GM19468 (cell line): ENCODE measurements around the gene GGA1.
"Not testable (repeated sequence)": the region's sequence is repeated elsewhere in the genome, so short reads cannot be mapped to it uniquely, and the experiment has no call there.

Experiments used
- ATAC-seq: cut with Tn5 transposase; IDR thresholded peaks from one replicate; pipeline ENCODE4 v1.9.1; 2021; ENCODE audit warnings: mild to moderate bottlenecking, moderate library complexity, moderate number of reproducible peaks; ENCODE audit not compliant: unreplicated experiment; ENCODE audit errors: extremely low read depth

GGA1 gene

DNA sequence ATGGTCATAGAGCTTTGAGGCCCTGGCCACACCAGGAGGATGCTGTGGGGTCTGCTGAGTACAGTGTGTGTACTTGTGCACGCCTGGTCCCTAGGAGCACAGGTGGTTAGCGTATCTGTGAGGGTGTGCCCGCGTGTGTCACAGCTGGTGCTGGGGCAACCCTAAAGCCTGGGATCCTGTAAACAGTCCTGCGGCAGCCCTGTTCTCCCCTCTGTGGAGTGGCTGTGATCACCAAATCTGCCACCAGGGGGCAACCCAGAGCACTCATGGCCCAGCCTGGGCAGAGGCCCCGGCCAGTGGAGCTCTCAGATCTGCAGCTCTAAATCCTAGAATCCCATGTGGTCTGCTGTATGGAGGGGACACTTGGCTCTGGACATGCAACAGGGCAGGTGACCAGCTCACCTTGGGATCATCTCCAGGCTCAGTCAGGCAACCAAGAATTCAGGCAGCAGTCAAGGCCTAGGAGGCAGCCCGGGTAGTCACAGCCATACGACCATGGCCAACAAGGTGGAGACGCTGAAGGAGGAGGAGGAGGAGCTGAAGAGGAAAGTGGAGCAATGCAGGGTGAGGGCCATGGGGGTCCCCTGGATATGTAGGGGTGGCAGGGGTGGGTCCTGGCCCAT lies 34.7 kb downstream of the GGA1 start:
- ATAC-seq, result no peak

DNA sequence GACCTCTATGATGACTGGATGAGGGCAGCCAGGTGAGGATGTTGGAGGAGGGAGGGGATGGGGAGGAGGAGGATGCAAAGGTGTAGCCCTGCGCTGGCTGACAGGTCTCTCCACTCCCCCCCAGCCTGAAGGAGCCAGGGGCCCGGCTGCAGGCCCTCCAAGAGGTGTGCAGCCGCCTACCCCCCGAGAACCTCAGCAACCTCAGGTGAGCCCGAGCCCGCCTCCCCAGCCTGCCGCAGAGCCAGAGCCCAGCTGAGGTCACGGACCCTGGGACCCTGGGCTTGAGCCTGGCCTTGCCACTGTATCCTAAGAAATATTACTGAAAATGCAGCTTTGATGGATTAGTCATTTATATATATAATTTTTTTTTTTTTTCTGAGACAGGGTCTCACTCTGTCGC lies 38.7 kb downstream of the GGA1 start:
- no peak for ATAC-seq

DNA sequence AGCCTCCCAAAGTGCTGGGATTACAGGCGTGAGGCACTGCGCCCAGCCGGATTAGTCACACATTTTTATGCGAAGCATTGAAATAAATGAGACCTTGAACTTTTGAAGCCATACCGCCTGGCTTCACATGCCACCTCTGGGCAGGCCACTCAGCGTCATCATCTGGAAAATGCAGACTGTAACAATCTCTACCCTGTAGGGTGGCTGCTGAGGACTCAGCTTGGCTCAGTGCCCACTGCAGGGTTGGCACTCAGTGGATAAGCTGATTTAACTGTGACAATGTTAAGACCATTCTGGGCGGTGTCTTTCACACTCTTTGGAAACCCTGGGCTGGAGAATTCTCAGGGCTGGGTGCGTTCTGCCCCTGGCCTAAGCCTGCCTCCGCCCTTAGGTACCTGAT lies 39.3 kb downstream of the GGA1 start:
- no peak for ATAC-seq

DNA sequence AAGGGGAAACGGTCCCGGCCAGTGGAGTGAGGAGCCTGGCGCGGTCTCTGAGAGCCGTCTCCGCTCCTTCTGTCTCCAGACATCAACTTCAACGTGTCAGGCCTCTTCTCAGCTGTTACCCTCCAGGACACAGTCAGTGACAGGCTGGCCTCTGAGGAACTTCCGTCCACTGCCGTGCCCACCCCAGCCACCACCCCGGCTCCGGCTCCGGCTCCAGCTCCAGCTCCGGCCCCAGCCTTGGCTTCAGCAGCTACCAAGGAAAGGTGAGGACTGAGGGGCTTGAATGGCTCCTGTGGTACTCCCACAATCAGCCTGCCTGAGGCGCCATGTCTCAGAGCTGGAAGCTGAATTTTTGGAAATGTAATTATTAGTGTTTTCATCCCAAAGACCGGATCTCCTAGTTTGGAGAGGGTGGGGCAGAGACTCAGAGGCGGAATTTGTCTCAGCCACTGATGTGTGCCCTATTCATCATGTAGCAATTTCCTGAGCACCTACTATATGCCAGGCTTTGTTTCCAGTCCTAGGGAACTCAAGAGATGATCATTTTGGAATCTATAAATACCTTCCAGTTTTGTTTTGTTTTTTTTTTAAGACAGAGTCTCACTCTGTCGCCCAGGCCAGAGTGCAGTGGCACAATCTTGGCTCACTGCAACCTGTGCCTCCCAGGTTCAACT lies 42.0 kb downstream of the GGA1 start:
- ATAC-seq, result no peak

DNA sequence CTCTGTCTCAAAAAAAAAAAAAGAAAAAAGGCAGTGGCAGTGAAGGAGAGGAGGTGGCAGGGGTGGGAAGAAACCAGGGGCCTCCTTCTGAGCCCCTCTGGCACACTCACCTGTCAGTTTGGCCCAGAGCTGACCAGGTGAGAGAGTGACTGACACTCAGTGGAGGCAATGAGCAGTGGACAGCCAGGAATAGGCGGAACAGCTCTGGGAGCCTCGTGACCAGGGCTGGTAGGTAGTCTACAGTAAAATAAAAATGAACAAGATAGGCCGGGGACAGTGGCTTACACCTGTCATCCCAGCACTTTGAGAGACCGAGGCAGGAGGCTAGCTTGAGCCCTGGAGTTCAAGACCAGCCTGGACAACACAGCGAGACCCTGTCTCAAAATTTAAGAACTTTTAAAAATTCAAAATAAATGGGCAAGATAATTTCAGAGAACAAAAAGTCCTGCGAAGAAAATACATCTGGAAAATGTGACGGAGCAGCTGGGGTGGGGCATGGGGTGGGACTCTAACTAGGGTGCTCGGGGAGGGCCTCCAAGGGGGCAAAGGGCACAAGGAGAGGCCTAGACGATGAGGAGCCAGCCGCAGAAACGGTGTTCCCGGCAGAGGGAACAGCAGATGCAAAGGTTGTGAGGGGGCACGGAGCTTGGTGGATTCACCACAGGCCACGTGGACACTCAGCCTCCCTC lies 46.1 kb downstream of the GGA1 start:
- no peak for ATAC-seq

DNA sequence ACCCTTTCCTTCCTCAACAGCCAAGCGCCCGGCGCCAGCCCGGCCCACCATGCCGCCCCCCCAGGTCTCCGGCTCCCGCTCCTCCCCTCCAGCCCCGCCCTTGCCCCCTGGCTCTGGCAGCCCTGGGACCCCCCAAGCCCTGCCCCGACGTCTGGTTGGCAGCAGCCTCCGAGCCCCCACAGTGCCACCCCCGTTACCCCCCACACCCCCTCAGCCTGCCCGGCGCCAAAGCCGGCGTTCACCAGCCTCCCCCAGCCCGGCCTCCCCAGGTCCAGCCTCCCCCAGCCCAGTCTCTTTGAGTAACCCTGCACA lies 46.6 kb downstream of the GGA1 start:
- ATAC-seq, result no peak

DNA sequence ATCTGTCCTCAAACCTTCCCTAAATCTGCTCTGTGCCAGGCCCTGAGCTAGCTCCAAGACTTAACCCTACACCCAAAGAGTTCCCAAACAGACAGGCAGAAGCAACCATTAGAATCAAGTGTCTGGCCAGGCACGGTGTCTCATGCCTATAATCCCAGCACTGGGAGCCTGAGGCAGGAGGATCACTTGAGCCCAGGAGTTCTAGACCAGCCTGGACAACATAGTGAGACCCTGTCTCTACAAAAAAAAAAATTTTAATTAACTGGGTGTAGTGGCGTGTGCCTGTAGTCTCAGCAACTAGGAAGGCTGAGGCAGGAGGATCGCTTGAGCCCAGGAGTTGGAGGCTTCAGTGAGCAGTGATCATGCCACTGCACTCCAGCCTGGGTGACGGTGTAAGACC lies 47.9 kb downstream of the GGA1 start:
- ATAC-seq, result not testable (repeated sequence)

DNA sequence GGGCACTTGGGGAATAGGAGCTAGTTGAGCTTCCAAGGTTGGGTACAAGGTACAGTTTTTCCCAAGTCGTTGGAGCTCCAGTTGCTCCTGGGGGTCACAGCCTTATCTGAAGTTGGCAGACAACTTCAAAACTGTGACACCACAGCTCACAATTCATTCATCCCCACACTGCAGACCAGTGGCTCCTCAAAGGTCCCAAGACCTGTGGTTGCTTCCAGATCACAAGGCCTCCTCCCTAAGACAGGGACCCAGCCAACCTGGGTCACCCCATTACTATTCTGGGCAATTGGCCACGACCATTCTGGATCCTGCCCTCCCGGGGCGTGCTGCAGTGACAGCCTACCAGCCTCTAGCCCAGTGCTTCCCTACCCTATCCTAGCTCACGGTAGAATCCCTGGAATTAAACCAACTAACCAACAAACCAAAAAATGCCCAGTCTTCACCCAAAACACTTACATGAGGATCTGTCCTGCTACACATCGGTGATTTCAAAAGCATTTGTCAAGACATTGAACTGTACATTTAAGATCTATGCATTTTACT lies 49.0 kb downstream of the GGA1 start:
- ATAC-seq, result no peak

DNA sequence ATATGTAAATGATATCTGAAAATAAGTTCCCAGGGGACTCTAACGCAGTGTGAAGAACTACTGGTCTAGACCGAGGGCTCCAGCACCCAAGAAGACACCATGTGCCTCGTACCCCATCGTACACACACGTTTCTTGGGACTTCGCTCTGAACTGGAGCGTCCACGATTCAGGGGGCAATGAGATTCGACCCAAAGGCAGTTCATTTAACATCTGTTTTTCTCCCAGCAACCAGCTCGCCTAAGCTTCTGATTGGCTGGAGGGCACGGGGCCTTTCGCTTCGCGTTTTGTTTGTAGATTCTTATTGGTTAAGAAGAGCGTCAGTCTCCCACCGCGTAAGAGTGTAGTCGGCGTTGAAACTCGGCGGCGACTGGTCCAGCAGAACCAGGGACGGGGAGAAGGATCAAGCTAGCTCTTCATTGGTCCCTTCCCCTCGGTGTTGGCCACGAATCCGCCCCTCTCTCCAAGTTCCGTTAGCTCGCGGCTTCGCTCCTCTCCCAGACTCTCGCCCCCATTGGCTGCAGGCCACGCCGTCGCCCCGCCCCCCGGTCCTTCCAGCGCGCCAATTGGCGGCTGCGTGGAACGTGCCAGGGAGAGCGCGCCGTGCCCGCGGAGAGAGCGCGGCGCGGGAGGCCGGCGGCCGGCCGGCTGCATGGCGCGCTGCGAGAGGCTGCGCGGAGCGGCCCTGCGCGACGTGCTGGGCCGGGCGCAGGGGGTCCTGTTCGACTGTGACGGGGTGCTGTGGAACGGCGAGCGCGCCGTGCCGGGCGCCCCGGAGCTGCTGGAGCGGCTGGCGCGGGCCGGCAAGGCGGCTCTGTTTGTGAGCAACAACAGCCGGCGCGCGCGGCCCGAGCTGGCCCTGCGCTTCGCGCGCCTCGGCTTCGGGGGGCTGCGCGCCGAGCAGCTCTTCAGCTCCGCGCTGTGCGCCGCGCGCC lies 49.8 kb downstream of the GGA1 start, which contains the start of gene PDXP:
TSS of gene PDXP (plus strand) at position 591 of the 933 bp plus-strand sequence. CDS start at position 651, 60 bp downstream.
- ATAC-seq, result peak; percentile 79

DNA sequence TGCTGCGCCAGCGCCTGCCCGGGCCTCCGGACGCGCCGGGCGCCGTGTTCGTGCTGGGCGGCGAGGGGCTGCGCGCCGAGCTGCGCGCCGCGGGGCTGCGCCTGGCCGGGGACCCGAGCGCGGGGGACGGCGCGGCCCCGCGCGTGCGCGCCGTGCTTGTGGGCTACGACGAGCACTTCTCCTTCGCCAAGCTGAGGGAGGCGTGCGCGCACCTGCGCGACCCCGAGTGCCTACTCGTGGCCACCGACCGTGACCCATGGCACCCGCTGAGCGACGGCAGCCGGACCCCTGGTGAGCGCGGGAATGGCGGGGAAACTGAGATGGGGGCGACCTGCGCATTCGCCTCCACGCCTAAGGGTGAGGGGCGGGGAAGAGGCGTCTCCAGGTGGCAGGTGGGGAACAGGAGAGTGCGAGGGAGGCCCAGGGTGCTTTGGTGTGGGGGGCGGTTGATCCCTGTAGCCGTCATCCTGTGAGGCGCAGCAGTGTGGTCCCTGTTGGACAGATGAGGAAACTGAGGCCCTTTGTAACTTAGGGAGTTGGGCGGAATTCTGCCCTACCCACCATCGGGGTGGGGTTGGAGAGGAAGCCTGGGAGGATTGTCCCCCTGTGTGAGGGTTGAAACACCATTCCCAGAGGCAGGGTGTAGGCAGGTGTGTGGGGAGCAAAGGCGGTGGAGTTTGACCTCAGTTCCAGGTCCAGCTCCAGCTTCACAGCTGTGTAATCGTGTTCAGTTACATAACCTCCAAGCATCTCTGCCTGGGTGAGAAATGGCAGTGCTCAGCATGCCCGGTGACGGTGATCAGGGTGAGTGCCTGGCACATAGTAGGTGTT lies 50.6 kb downstream of the GGA1 start:
- ATAC-seq, result no peak

DNA sequence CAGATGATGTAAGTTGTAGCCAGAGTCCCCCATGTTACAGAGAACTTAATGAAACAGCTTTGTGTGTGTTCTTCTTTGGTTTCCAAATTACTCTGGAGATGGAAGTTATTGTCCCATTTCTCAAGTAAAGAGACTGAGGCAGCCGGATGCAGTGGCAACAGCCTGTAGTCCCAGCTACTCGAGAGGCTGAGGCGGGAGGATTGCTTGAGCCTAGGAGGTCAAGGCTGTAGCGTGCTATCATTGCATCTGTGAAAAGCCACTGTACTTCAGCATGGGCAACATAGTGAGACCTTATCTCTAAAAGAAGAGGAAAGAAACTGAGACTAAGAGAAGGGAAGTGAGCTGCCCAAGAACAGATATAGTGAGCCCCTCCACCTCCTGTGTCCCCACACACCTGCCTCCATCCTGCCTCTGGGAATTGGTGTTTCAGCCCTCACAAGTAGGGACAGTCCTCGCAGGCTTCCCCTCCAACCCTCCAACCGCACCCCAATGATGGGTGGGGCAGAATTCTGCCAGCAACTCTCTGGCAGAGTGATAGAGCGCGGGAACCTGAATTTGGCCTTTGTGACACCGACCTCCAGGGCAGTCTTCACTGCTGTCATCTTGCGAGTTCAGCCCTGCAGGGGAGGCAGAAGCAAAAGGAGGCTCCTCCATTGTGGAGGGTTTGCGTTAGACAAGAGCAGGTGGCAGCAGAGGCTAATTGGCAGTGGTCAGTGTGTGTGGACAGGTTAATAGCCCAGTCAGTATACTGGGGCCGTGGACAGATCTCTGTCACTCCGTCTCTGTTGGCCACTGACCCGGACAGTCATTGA lies 51.5 kb downstream of the GGA1 start:
- ATAC-seq, result no peak

DNA sequence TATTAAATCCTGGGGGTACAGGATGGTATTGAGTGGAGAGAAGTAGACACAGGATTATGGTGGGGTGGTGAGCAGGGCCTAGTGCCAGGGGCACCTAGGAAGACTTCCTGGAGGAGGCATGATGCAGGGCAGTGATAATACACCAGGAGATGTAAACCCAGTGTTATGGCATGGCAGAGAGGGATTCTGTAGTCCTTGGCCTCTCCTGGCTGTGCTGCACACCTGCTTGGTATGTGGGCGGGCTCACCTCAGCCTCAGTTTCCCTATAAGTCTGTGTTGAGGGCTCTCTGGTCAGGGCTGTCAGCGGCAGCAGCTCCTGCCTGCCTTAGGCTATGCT lies 52.0 kb downstream of the GGA1 start:
- ATAC-seq, result no peak

DNA sequence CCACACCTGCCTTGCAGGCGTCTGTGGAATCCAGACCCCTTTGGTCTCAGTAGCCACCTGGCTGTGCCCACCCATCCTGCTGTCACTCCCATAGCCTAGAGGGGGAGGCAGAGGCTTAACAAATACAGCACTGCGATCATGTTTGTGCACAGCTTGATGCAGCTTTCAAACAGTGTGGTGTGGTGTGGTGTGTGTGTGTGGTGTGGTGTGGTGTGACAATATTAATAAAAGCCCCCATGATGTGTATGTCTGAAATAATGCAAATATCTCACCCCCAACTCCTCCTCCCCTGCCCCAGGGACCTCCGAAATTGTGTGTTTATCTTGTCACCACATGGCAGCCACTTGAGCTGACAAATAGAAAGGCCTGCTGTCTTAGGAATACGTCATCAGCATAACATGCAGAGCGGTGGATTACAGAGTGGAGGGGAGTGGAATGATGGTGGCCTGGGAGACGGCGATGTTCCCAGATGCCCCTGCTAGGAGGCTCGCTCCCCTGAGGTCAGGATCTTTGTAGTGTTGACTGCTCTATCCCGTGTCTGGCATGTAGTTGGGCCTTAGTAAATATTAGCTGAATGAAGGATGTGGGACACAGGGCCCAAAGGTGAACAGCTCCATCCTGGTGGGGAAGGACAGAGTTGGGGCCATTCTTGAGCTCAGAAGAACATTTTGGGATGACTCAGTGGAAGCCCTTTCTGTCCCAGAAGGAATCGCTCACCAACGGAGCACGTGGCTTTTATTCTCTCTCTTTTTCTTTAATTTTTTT lies 52.7 kb downstream of the GGA1 start:
- no peak for ATAC-seq

DNA sequence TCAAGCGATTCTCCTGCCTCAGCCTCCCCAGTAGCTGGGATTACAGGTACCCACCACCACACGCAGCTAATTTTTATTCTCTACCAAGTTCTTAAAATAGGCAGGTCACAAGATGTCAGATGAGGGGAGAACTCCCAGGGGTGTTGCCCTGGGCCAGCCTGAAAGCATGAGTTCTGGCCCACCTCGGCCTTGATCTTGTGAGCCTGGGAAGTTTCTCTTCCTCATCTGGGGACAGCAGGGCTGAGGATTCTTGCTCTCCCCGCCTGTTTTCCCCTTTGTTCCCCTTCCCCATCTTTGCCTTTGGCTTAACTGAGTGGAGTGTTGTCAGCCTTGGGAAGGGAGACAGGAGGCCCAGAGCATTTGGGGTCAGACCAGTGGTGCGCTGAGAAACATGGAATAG lies 53.4 kb downstream of the GGA1 start:
- ATAC-seq, result no peak

DNA sequence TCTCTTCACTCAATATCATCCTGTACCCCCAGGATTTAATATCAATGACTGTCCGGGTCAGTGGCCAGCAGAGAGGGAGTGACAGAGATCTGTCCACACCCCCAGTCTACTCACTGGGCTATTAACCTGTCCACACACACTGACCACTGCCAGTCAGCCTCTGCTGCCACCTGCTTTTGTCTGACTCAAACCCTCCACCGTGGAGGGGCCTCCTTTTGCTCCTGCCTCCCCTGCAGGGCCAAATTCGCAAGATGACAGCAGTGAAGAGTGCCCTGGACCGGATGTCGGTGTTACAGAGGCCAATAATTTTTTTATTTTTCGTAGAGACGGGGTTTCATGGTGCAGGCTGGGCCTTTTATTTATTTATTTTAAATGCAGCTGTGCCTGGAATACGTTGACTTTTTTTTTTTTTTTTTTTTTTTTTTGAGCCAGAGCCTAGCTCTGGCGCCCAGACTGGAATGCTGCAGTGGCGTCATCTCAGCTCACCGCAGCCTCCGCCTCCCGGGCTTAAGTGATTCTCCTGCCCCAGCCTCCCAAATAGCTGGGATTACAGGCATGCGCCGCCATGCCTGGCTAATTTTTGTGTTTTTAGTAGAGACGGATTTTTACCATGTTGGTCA lies 55.0 kb downstream of the GGA1 start:
- no peak for ATAC-seq

DNA sequence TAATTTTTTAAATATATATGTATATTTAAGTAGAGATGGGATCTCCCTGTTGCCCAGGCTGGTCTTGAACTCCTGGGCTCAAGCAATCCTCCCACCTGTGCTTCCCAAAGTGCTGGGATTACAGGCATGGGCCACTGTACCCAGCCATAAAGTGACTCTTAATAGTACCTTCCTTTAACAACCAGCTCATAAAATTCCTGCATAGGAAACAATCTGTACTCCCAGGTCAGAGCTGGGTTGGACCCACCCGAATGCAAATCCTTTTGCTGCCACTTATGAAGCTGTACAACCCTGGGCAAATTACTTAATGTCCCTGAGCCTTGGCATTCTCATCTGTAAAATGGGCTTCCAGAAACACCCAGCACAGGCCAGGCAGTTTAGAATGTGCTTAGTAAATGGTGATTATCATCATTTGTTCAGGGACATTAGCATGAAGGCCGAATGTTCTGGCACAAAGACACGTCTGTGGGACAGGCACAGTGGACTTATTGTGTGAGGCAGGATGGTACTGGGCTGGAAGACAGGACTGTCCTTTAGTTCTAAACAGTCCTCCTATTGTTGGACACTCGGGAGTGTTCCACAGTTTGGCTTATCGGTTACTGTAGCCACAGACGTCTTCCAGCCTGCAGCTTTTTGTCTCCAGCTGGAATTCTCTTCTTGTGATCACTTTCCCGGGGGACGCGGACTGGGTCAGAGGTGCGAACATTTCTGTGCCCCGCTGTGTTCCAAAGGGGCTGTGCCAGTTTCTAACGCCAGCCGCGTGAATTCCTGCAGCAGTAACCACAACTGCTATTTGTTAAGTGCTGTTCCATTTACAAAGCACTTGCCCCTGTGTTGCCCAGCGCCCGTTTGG lies 55.8 kb downstream of the GGA1 start:
- ATAC-seq, result no peak

DNA sequence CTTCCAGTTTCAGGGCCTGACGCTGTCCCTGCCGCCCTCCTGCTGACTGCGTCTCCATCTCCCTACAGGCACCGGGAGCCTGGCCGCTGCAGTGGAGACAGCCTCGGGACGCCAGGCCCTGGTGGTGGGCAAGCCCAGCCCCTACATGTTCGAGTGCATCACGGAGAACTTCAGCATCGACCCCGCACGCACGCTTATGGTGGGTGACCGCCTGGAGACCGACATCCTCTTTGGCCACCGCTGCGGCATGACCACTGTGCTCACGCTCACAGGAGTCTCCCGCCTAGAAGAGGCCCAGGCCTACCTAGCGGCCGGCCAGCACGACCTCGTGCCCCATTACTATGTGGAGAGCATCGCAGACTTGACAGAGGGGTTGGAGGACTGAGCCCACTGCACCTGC lies 56.9 kb downstream of the GGA1 start:
- ATAC-seq, result no peak
